HUES6 (cell line): ENCODE results near the gene ZNF474.

Experiments used
- H3K27ac ChIP-seq: 2 replicates; pipeline ENCODE4 v1.7.0; 2013; ENCODE audit warnings: low read depth, mild to moderate bottlenecking, low read length, inconsistent platforms
- H3K27me3 ChIP-seq: 2 replicates; pipeline ENCODE4 v1.6.1; 2013; ENCODE audit warnings: low read length; ENCODE audit not compliant: control insufficient read depth, insufficient read depth
- H3K36me3 ChIP-seq: 2 replicates; pipeline ENCODE4 v1.6.1; 2013; ENCODE audit warnings: low read length; ENCODE audit not compliant: control insufficient read depth, insufficient read depth
- H3K4me1 ChIP-seq: 2 replicates; pipeline ENCODE4 v1.6.1; 2013; ENCODE audit warnings: low read length; ENCODE audit not compliant: control insufficient read depth, insufficient read depth
- H3K4me3 ChIP-seq: 2 replicates; pipeline ENCODE4 v1.5.1; 2013; ENCODE audit warnings: low read depth, low read length
- H3K9ac ChIP-seq: one replicate; pipeline ENCODE4 v1.6.1; 2013; ENCODE audit warnings: mild to moderate bottlenecking, low read length
- H3K9me3 ChIP-seq: 2 replicates; pipeline ENCODE4 v1.6.1; 2013; ENCODE audit warnings: low read depth, low read length; ENCODE audit not compliant: control insufficient read depth, insufficient read depth

Gene ZNF474

DNA sequence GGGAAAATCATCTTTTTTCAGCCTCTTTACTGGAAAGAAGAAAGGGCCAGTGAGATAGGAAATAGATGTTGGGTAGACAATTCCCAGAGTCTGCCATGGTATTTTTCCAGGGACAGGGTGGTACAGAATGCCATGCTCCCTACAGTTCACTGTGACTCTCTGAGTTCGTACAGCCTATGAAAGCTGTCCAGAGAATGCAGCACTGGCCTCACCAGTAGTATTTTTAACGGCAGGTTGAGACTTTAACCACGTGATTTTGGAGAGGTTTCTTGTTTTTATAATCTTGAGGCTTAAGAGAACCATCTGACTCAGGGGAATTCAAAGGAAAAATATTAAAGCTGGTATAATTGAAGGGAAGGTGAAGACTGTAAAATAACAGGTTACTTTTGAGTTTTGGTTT, 10.1 kb upstream of the ZNF474 start:
- no peaks in the 10 kb centered on the region for H3K36me3 ChIP-seq
- H3K4me1 ChIP-seq, result peaks cover 20% of the 10 kb centered on the region
- H3K27ac ChIP-seq, result no peak overlapping the region
- no peaks in the 10 kb centered on the region for H3K9me3 ChIP-seq
- no peaks in the 10 kb centered on the region for H3K27me3 ChIP-seq
- H3K9ac ChIP-seq, result no peak overlapping the region
- H3K4me3 ChIP-seq, result no peak overlapping the region

DNA sequence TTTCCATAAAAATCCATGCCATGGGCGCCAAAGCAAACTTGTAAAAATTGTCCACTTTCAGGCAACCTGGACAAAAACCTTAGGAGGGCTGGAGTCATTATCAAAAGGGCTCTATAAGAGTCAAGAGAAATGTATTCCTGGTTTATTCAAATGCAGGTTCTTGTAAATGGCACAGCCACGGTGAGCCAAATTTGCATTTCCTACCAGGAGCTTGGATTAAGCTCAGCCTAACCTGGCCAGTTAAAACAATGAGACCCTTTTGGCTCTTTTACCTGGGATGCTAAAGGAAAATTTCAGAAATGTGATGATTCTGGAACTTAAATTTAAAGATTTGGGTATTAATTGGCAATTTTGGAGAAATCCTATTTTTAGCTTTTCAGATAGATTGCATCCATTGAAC, 8.9 kb upstream of the ZNF474 start:
- Histone ChIP-seq H3K9me3 (no peaks in the 10 kb centered on the region), H3K4me3 (no peak overlapping the region), H3K4me1 (peaks cover 20% of the 10 kb centered on the region), H3K36me3 (no peaks in the 10 kb centered on the region), H3K27ac (no peak overlapping the region), H3K9ac (no peak overlapping the region), H3K27me3 (no peaks in the 10 kb centered on the region)

DNA sequence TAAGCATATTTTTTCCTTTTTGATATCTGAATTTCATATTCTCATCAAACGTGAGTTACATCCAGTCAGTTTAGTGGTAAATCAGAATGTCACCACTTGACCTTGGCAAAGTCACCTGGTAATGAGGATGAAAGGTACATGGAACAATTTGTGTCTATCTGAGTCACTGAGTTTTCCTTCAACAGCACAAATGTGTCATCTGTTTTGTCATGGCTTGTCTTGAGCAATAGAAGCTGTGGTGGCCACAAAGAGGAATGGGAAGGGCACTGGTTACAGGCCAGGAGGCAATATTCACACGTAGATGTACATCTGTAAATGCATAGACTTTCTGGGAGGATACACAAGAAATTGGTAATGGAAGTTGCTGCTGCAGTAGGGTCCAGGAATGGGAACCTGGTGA, 8.4 kb upstream of the ZNF474 start:
- Histone ChIP-seq H3K9ac (no peak overlapping the region), H3K9me3 (no peaks in the 10 kb centered on the region), H3K27me3 (no peaks in the 10 kb centered on the region), H3K36me3 (no peaks in the 10 kb centered on the region), H3K4me3 (no peak overlapping the region), H3K27ac (no peak overlapping the region), H3K4me1 (peaks cover 20% of the 10 kb centered on the region)

DNA sequence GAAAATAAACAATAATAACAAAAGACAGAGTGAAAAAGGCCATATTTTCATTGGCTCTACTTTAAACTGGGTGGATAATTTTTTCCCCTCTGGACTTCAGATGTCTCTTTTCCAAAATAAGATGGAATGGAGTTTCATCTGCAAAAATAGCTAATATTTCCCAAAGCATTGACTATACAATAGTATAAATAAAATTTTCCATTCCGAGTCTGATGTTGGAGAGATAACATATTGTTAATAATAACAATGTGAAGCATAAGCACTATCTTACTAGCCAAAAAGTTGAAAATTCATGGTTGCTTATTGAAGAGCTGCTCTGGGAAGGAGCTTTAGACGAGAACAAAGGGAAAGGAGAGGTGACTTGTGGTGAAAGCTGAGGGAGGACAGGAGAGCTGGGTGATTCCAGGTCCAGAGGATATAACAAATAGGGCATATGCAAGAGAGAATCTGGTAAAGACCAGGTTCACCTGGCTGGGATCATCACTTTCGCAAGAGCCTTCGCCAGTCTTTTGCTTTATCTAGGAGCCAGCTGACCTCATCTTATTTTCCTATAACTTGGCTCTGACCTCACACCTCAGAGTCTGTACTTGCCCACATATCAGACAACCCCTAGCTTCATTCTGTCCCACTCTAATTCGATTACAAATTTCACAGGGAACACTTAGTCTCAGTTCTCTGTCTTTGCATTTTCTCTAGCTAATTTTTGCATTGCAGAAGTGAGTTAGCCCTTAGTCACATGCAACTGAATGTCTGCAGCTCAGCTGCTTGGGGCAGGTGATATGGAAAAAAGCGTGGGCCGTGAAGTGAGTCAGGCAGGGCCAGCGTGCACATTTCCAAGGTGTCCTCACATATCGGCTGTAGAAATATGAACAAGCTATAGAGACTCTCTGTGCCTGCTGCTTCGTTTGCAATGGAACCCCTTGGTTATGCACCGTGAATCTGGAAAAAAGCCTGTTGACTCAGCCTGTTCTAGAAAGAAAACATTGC, 7.6 kb upstream of the ZNF474 start:
- H3K9ac ChIP-seq, result no peak overlapping the region
- no peaks in the 10 kb centered on the region for H3K36me3 ChIP-seq
- no peaks in the 10 kb centered on the region for H3K27me3 ChIP-seq
- no peak overlapping the region for H3K27ac ChIP-seq
- H3K4me1 ChIP-seq, result peaks cover 20% of the 10 kb centered on the region
- no peak overlapping the region for H3K4me3 ChIP-seq
- H3K9me3 ChIP-seq, result no peaks in the 10 kb centered on the region

DNA sequence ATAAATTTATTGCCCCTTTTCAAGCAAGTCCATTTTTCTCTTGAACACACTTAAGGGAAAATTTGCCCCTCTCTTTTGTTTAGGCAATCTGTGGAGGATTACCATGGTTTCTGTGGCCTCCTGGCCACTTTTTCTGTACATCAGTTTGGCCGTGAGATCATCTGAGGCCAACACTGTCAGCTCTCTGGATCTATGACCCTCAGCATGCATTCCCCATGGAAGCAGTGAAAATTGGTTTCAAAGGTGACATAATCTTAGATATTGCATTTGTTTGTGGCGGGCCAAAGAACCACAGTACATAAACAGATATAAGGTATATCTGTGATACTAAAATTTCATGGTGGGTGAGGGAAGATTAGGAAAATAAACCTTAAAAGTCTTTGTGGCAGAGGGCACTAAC, 4.6 kb upstream of the ZNF474 start:
- no peak overlapping the region for H3K27ac ChIP-seq
- H3K36me3 ChIP-seq, result no peaks in the 10 kb centered on the region
- H3K27me3 ChIP-seq, result no peaks in the 10 kb centered on the region
- peaks cover 23% of the 10 kb centered on the region for H3K4me1 ChIP-seq
- no peak overlapping the region for H3K4me3 ChIP-seq
- H3K9me3 ChIP-seq, result no peaks in the 10 kb centered on the region
- H3K9ac ChIP-seq, result no peak overlapping the region

DNA sequence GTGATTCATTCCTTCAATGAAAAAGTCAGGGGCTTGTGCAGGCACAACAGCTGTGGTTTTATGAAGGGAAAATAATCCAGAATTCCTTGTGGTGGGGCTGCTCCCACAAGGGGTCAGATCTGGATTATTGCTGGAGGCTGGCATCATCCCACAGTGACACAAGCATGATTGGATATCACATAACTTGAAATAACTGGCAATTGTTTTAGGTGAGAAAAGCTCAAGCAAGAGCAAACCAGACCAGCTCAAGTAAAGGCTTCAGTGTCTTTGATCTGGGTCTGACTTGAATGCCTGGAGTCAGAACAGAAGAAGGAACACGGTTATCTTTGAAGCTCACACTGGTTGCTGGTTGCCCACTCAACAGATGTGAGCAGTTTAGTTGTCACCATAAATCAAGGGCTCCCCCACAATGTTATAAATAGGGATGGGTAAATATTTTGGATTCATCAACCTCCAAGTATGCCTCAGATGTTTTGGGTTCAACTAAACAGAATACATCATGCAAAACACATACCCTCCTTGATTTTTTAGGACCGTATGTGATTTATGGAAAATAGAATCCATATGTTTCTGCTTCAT, 3.1 kb upstream of the ZNF474 start:
- Histone ChIP-seq H3K4me3 (no peak overlapping the region), H3K27me3 (no peaks in the 10 kb centered on the region), H3K36me3 (no peaks in the 10 kb centered on the region), H3K9me3 (no peaks in the 10 kb centered on the region), H3K27ac (no peak overlapping the region), H3K9ac (no peak overlapping the region), H3K4me1 (peaks cover 13% of the 10 kb centered on the region)

DNA sequence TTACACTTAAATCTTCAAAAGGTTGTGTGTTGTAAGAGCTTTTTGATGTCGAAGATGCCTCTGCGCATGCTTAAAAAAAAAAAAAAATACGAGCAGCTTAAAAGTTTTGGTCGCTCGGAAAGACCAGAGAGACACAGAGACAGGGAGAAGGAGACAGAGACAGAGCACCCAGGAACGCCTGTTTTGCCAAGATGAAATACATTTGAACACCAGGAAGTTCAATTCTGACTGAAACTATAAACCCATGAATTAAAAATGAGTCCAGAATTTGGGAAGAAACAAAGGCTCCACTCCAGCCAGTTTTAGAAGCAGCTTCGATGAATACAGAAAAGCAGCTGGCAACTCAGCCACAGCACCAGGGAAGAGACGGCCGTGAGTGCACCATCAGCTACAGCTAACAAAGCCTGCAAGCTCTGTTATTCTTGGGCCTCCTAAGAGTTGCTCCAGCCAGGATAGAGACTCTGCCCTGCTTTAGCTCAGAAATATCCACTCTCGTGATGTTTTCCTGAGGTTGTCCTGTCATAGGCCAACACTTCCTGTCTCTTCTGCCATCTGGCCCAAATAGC, 2.5 kb upstream of the ZNF474 start:
- no peaks in the 10 kb centered on the region for H3K27me3 ChIP-seq
- no peaks in the 10 kb centered on the region for H3K36me3 ChIP-seq
- H3K4me1 ChIP-seq, result peaks cover 9% of the 10 kb centered on the region
- no peak overlapping the region for H3K4me3 ChIP-seq
- H3K9ac ChIP-seq, result no peak overlapping the region
- no peaks in the 10 kb centered on the region for H3K9me3 ChIP-seq
- no peak overlapping the region for H3K27ac ChIP-seq

DNA sequence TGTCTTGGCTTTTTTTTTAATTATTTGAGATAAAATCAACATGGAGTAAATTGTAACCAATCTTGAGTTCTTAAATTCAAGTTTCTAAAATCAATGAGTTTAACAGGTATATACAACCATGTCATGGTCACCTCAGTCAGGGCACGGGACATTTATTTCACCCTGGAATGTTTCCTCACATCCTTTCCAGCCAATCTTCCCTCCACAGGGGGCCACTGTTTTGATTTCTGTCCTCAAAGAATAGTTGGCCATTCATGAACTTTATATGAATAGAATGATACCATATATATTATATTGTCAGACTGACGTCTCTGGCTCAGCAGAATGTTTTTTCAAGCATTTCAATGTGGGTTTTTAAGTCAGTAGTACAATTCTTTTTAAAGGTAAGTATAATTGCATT, 806 bp downstream of the ZNF474 start:
- Histone ChIP-seq H3K9me3 (no peaks in the 10 kb centered on the region), H3K4me3 (no peak overlapping the region), H3K9ac (no peak overlapping the region), H3K27ac (no peak overlapping the region), H3K27me3 (no peaks in the 10 kb centered on the region), H3K36me3 (no peaks in the 10 kb centered on the region), H3K4me1 (peaks cover 4% of the 10 kb centered on the region)

DNA sequence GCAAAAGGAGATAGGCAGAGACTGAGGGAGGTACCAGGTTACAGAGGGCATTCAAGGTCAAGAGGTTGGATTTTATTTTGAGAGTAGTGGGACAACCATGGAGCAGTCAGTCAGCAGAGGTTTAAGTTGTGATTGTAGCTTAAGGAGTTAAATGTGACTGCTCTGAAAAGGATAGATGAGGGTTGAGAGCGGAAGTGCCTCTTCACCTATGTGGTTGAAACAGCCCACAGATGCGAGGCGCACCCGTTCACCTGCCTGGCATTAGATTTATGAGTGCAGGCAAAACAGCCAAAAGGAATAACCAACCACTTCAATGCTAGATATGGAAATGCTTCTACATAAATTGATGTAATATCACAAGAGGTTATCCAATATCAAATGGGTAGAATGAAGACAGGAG, 8.4 kb downstream of the ZNF474 start:
- H3K9me3 ChIP-seq, result no peaks in the 10 kb centered on the region

DNA sequence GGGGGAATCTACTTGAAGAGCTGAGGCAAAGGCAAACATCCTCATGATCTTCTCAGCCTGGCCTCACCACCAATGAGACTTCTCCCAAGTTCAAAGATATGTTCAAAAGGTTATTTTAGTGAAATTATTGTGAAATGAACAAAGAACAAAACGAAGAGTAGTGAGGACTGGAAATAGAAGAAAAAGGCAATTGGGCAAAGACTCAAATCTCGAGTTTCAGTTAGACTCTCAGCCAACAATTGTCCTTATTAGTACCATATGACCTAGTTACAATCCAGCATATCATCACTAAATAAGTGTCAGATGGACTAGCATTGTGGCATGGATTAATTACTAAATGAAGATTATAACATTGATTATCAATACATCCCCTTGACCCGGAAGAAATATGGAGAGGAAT, 9.0 kb downstream of the ZNF474 start:
- Histone ChIP-seq H3K27me3 (no peaks in the 10 kb centered on the region), H3K9ac (no peak overlapping the region), H3K9me3 (no peaks in the 10 kb centered on the region), H3K36me3 (no peaks in the 10 kb centered on the region), H3K4me1 (no peaks in the 10 kb centered on the region), H3K27ac (no peak overlapping the region), H3K4me3 (no peak overlapping the region)

More for the DNA sequence above, 8.4 kb downstream of the ZNF474 start:
- Histone ChIP-seq H3K4me3 (no peak overlapping the region), H3K27ac (no peak overlapping the region), H3K4me1 (no peaks in the 10 kb centered on the region), H3K36me3 (no peaks in the 10 kb centered on the region), H3K27me3 (no peaks in the 10 kb centered on the region), H3K9ac (no peak overlapping the region)

DNA sequence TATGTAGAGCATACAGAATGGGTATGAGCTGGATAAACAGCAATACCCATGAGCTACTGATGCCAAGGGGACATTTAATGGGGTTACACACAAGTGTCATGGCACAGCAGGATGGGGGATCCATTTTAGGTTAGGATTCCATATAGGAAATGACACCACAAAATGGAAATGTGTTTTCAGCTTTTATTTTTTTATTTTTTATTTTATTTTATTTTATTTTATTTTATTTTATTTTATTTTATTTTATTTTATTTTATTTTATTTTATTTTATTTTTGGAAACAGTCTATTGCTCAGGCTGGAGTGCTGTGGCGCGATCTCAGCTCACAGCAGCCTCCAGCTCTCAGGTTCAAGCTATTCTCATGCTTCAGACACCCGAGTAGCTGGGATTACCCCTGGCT, 11.6 kb downstream of the ZNF474 start:
- Histone ChIP-seq H3K27ac (no peak overlapping the region), H3K27me3 (no peaks in the 10 kb centered on the region), H3K4me3 (no peak overlapping the region), H3K4me1 (no peaks in the 10 kb centered on the region), H3K9me3 (no peaks in the 10 kb centered on the region), H3K36me3 (no peaks in the 10 kb centered on the region), H3K9ac (no peak overlapping the region)
